Smooth muscle cell (in vitro differentiated cells): Measurements from ENCODE around the gene SRSF8. TPM values are rescaled to one million over a fixed set of nuclear protein-coding genes. Genes with fewer than 3 reads are reported as not detected.

Experiments
- DNase-seq: peaks from one replicate; lab custom pipeline; 2025; ENCODE audit not compliant: unreplicated experiment; lab: John Stamatoyannopoulos, UW
- H2AFZ ChIP-seq: fragments of 200-600 bp; sonication (generic); 2 replicates; pipeline ENCODE4 v1.6.0; 2016; ENCODE audit warnings: antibody characterized with exemption, low read depth, mild to moderate bottlenecking
- H3F3A ChIP-seq: fragments of 200-600 bp; sonication (generic); 2 replicates; pipeline ENCODE4 v1.6.0; 2017; ENCODE audit warnings: antibody characterized with exemption, low read depth
- H3K27ac ChIP-seq: fragments of 200-600 bp; sonication (generic); 2 replicates; pipeline ENCODE4 v1.5.1; 2016; ENCODE audit warnings: low read depth, mild to moderate bottlenecking
- H3K27me3 ChIP-seq: fragments of 200-600 bp; sonication (generic); 2 replicates; pipeline ENCODE4 v1.6.1; 2016; ENCODE audit warnings: low read depth, mild to moderate bottlenecking
- H3K36me3 ChIP-seq: fragments of 200-600 bp; sonication (generic); 2 replicates; pipeline ENCODE4 v1.5.1; 2016; ENCODE audit warnings: low read depth
- H3K4me1 ChIP-seq: fragments of 200-600 bp; sonication (generic); 2 replicates; pipeline ENCODE4 v1.5.1; 2016; ENCODE audit warnings: low read depth
- H3K4me2 ChIP-seq: fragments of 200-600 bp; sonication (generic); 2 replicates; pipeline ENCODE4 v1.6.0; 2016; ENCODE audit warnings: mild to moderate bottlenecking
- H3K4me3 ChIP-seq: fragments of 200-600 bp; sonication (generic); 2 replicates; pipeline ENCODE4 v1.5.1; 2016; ENCODE audit warnings: mild to moderate bottlenecking
- H3K79me2 ChIP-seq: fragments of 200-600 bp; sonication (generic); 2 replicates; pipeline ENCODE4 v1.6.0; 2016; ENCODE audit warnings: low read depth, mild to moderate bottlenecking
- H3K9ac ChIP-seq: fragments of 200-600 bp; sonication (generic); 2 replicates; pipeline ENCODE4 v1.6.0; 2016; ENCODE audit warnings: low read depth
- H3K9me3 ChIP-seq: fragments of 200-600 bp; sonication (generic); replicated peaks from 2 replicates; pipeline ENCODE4 v1.5.1; 2016; ENCODE audit warnings: low read depth
- H4K20me1 ChIP-seq: fragments of 200-600 bp; sonication (generic); 2 replicates; pipeline ENCODE4 v1.6.0; 2016; ENCODE audit warnings: low read depth
- CTCF ChIP-seq: fragments of 200-600 bp; sonication (generic); IDR thresholded peaks from 2 replicates; pipeline ENCODE4 v1.5.1; 2017; ENCODE audit warnings: borderline replicate concordance, mild to moderate bottlenecking, antibody characterized with exemption; ENCODE audit not compliant: insufficient read depth, poor library complexity, severe bottlenecking
- WGBS: methylation state at CpG from one replicate; pipeline ENCODE4 v1.1.7; 2016; ENCODE audit warnings: low lambda C conversion rate; 5-methylcytosine and 5-hydroxymethylcytosine counted together
- polyA plus RNA-seq: library from polyadenylated mRNA; unstranded; fragments of >200 nt; fragmentation: Nextera tagmentation; extraction: Ambion mirVana; gene quantifications from 2 replicates; pipeline ENCODE4 v1.2.1, GENCODE V29; 2016
- total RNA-seq: library from RNA; depleted of rRNA; stranded (reverse); fragments of >200 nt; gene quantifications from 2 replicates; pipeline ENCODE4 v1.2.3, GENCODE V29; 2014

The SRSF8 gene
- total and polyA plus RNA-seq, 2 experiments from 2014 or later: 40.5 to 43.5 TPM

- Histone ChIP-seq H3K4me1 (peaks cover 15% of the 10 kb centered on the region), H3K27ac (peak overlapping the region; percentile 16), H3K36me3 (no peaks in the 10 kb centered on the region), H3F3A (peaks cover 5% of the 10 kb centered on the region), H4K20me1 (peaks cover 7% of the 10 kb centered on the region), H3K9me3 (no peaks in the 10 kb centered on the region), H3K27me3 (no peaks in the 10 kb centered on the region), H3K4me3 (no peak overlapping the region), H3K9ac (no peak overlapping the region), H2AFZ (no peak overlapping the region), H3K4me2 (peak overlapping the region; percentile 49), H3K79me2 (peaks cover 44% of the 10 kb centered on the region)
- no peak for TF ChIP-seq CTCF
- WGBS: 95% methylated on average over 1 of the region's 1 CpG
- DNase-seq: no peak
Measured at GRCh38 chr11:95070471-95070870, 3.8 kb downstream of the SRSF8 start.

- peaks cover 10% of the 10 kb centered on the region for H3K4me1 ChIP-seq
- H3K9me3 ChIP-seq: no peaks in the 10 kb centered on the region
- H3K4me3 ChIP-seq: no peak overlapping the region
- H3K27me3 ChIP-seq: no peaks in the 10 kb centered on the region
- H3F3A ChIP-seq: peaks cover 2% of the 10 kb centered on the region
- no peaks in the 10 kb centered on the region for H3K36me3 ChIP-seq
- no peak overlapping the region for H3K9ac ChIP-seq
- peaks cover 39% of the 10 kb centered on the region for H3K79me2 ChIP-seq
- H4K20me1 ChIP-seq: peaks cover 7% of the 10 kb centered on the region
- peak overlapping the region; percentile 37 for H3K27ac ChIP-seq
- no peak overlapping the region for H3K4me2 ChIP-seq
- TF ChIP-seq CTCF: no peak
- no peak overlapping the region for H2AFZ ChIP-seq
- DNase-seq: no peak
Measured at GRCh38 chr11:95072948-95073347, 6.2 kb downstream of the SRSF8 start.

- Histone ChIP-seq H3K36me3 (no peaks in the 10 kb centered on the region), H3F3A (no peaks in the 10 kb centered on the region), H3K9ac (no peak overlapping the region), H3K27me3 (no peaks in the 10 kb centered on the region), H3K79me2 (peaks cover 18% of the 10 kb centered on the region), H3K27ac (peak overlapping the region; percentile 37), H4K20me1 (no peaks in the 10 kb centered on the region), H3K9me3 (no peaks in the 10 kb centered on the region), H3K4me1 (no peaks in the 10 kb centered on the region), H3K4me2 (no peak overlapping the region), H2AFZ (no peak overlapping the region), H3K4me3 (no peak overlapping the region)
- TF ChIP-seq CTCF: no peak
- no peak for DNase-seq
- 70% methylated on average over 8 of the region's 8 CpGs for WGBS
Measured at GRCh38 chr11:95074792-95075563, 8.3 kb downstream of the SRSF8 start.

- no peak for DNase-seq
- Histone ChIP-seq H3K79me2 (peaks cover 4% of the 10 kb centered on the region), H3K36me3 (no peaks in the 10 kb centered on the region), H3K4me2 (peak overlapping the region; percentile 21), H3K27me3 (no peaks in the 10 kb centered on the region), H3F3A (no peaks in the 10 kb centered on the region), H2AFZ (no peak overlapping the region), H3K9ac (no peak overlapping the region), H4K20me1 (no peaks in the 10 kb centered on the region), H3K9me3 (no peaks in the 10 kb centered on the region), H3K4me3 (no peak overlapping the region), H3K27ac (peak overlapping the region; percentile 0), H3K4me1 (no peaks in the 10 kb centered on the region)
- TF ChIP-seq CTCF: no peak
- 46% methylated on average over 1 of the region's 1 CpG for WGBS
Measured at GRCh38 chr11:95076416-95076815, 9.7 kb downstream of the SRSF8 start.
